Thyroid gland (tissue), 4 donors: ENCODE results near the gene KSR1.

ENCODE experiments used
- CTCF ChIP-seq, 6 experiments: fragments of 200-600 bp in 3 of 6; fragments of 450-650 bp in 3 of 6; sonication (generic) in 3 of 6; IDR thresholded peaks; one replicate each; pipeline ENCODE4 v1.5.1; 2016 to 2019; ENCODE audit warnings: antibody characterized with exemption in 6 of 6, mild to moderate bottlenecking in 2 of 6, inconsistent platforms in 1 of 6, moderate library complexity in 1 of 6
- POLR2A ChIP-seq, 2 donors: fragments of 450-650 bp; IDR thresholded peaks; one replicate each; pipeline ENCODE4 v1.6.1; 2017; ENCODE audit warnings: antibody characterized with exemption in 2 of 2, mild to moderate bottlenecking in 2 of 2, moderate library complexity in 1 of 2

DNA sequence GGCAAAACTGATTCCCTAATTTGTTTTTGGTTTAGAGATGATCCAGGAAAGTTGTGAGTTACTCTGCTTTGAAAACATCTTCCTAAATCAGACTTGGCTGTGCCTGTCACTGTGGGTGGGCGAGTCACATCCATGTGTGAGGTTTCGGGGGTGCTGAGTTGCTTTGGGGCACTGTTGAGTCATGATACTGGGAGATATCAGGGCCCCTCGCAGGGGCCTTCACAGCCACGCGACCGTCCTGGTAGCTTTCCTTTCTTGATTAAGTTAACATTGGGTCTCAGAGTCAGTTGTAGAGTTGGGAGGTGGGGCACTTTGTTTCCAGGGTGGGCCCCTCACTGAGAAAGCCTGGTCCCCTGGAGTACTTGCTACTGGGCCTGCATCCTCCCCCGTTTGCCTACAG lies 116.4 kb downstream of the KSR1 start:
- TF ChIP-seq CTCF (IDR thresholded peaks at IDR 0.05), result no peak
- TF ChIP-seq POLR2A (IDR thresholded peaks at IDR 0.05), result no peak
